Testis (tissue), 3 donors: Measurements from ENCODE around the gene ZBTB12. TPM values are rescaled to one million over a fixed set of nuclear protein-coding genes. Genes with fewer than 3 reads are reported as not detected.
A peak's percentile ranks its signal among the peaks of the same experiment; 100 is the strongest.

Source experiments
- DNase-seq: peaks from one replicate; pipeline ENCODE4 v3.0.0-alpha.2; 2019
- H3K27ac ChIP-seq, 2 donors: fragments of 200-600 bp; sonication (generic); one replicate each; pipeline ENCODE4 v1.5.1; 2019
- H3K27me3 ChIP-seq: fragments of 200-600 bp; sonication (generic); one replicate; pipeline ENCODE4 v1.5.1; 2019
- H3K36me3 ChIP-seq: fragments of 200-600 bp; sonication (generic); one replicate; pipeline ENCODE4 v1.5.1; 2017; ENCODE audit warnings: low read depth; ENCODE audit errors: missing control alignments
- H3K4me1 ChIP-seq: fragments of 200-600 bp; sonication (generic); one replicate; pipeline ENCODE4 v1.5.1; 2019
- H3K4me3 ChIP-seq, 2 donors: fragments of 200-600 bp; sonication (generic); one replicate each; pipeline ENCODE4 v1.5.1; 2017 to 2019
- H3K9me3 ChIP-seq: fragments of 200-600 bp; sonication (generic); one replicate; pipeline ENCODE4 v1.5.1; 2017
- POLR2A ChIP-seq: fragments of 450-650 bp; IDR thresholded peaks from one replicate; pipeline ENCODE4 v1.6.1; 2017; ENCODE audit warnings: antibody characterized with exemption, mild to moderate bottlenecking, moderate library complexity
- WGBS, 2 donors: methylation state at CpG; one replicate each; pipeline ENCODE4 v1.1.5; 2018; 5-methylcytosine and 5-hydroxymethylcytosine counted together
- intact Hi-C: fragments of 100-400 bp; cut with DNase I; formaldehyde crosslinking; loops from one replicate; pipeline ENCODE4 v1.15.1; 2023; ENCODE audit warnings: low total_unique reads
- polyA plus RNA-seq: library from polyadenylated mRNA; stranded (reverse); fragments of 350-450 nt; fragmentation: Illumina TruSeq; extraction: RNeasy Lipid Tissue Mini Kit (QIAGEN cat#74804); gene quantifications from one replicate; pipeline ENCODE4 v1.2.3, GENCODE V29; 2014; ENCODE audit warnings: low read depth, low replicate concordance; ENCODE audit not compliant: insufficient read depth
- total RNA-seq, 2 donors: library from RNA; depleted of rRNA; stranded (reverse); fragments of >200 nt; gene quantifications; one replicate each; pipeline ENCODE4 v1.2.3, GENCODE V29; 2016
- TF ChIP-seq, protein P1 (sequence below), 3 experiments: fragments of 450-650 bp in 2 of 3; fragments of 200-600 bp in 1 of 3; sonication (generic) in 1 of 3; IDR thresholded peaks; one replicate each; pipeline ENCODE4 v1.5.1; 2016 to 2019; ENCODE audit warnings: antibody characterized with exemption in 3 of 3, mild to moderate bottlenecking in 2 of 3, moderate library complexity in 1 of 3

The ZBTB12 gene
- total and polyA plus RNA-seq, 3 donors from 2014 or later = 5.3 to 6.3 (median 5.6) TPM

DNA sequence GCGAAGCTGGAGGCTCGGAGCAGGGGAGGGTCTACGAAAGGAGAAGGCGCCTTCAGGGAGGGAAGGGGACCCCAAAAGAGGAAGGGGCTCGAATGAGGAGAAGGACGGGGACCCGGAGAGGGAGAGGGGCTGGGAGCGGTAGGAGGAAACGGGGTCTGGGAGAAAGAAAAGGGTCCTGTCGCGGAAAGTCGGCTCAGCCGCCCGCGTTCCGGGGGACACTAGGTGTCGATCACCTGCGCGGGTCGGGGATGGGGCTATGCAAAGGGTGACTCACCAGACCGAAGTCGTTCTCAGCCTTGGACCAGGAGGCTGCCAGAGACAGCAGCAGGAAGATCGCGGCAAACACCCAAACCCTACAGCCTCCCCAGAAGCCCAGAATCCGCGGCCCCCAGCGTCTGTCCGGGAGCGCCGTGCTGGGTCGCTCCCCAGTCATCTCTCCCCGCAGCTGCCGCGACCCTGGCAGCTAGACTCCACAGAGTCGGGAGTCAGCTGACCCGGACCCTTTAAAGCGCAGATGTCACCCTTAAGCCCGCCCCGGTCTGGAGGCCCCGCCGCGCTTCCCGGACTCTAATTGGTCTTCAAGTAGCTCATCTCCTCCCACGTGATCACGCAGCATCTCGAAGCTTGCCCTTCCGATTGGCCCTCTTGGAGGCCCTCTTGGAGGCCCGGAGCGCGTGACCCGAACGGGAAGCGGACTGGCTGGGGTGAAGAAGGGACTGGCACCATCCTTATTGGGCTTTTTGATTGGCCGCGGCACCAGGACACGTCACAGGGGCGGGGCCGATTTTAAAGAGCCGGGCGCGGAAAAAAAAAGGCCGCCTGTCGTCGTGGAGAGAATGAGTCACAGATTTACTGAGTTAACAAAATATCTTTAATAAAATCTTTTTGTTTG lies 39.3 kb downstream of the ZBTB12 start, which contains the start of gene NEU1:
NEU1 (minus strand) TSS at position 478 of the 892 bp plus-strand sequence; CDS start at position 433, 45 bp downstream.
- 0 to 1% methylated on average over 59 to 64 of the region's 64 CpGs for WGBS, 2 donors
- TF ChIP-seq, protein P1, sequence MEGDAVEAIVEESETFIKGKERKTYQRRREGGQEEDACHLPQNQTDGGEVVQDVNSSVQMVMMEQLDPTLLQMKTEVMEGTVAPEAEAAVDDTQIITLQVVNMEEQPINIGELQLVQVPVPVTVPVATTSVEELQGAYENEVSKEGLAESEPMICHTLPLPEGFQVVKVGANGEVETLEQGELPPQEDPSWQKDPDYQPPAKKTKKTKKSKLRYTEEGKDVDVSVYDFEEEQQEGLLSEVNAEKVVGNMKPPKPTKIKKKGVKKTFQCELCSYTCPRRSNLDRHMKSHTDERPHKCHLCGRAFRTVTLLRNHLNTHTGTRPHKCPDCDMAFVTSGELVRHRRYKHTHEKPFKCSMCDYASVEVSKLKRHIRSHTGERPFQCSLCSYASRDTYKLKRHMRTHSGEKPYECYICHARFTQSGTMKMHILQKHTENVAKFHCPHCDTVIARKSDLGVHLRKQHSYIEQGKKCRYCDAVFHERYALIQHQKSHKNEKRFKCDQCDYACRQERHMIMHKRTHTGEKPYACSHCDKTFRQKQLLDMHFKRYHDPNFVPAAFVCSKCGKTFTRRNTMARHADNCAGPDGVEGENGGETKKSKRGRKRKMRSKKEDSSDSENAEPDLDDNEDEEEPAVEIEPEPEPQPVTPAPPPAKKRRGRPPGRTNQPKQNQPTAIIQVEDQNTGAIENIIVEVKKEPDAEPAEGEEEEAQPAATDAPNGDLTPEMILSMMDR (IDR thresholded peaks at IDR 0.05) = peak in 1 of 3 experiments; percentile 25
- peak; percentile 97 for TF ChIP-seq POLR2A

DNA sequence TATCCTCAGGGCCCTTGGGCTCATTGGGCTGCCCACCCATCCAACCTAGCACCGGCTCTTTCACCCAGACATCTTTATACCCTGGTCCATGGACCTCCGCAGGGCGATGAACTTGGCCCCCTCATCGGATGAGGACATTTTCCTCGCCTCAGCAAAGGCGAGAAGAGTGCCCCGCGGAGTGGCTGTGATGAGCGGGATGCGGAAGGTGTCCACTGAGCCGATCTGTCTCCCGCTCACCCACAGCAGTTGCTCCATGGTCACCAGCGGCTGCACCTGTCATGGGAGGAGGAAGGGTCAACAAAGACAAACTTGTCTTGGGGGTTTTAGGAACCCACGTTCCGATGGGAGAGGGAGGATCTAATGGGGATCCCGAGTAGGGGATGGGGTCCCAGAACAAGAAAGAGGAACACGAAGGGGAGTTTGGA lies 40.0 kb downstream of the ZBTB12 start:
- Histone ChIP-seq H3K9me3 (no peaks in the 10 kb centered on the region), H3K36me3 (no peaks in the 10 kb centered on the region), H3K4me1 (peaks cover 18% of the 10 kb centered on the region), H3K4me3 (peak overlapping the region; percentile 62 to 88), H3K27me3 (no peaks in the 10 kb centered on the region), H3K27ac (peak overlapping the region; percentile 82 to 93)
- intact Hi-C loops = no loop called here
- 22 to 36% methylated on average over 12 to 17 of the region's 17 CpGs for WGBS, 2 donors
- no peak for TF ChIP-seq POLR2A
- TF ChIP-seq, protein P1 (IDR thresholded peaks at IDR 0.05) = no peak
- DNase-seq = no peak

More for the DNA sequence above, 39.3 kb downstream of the ZBTB12 start, which contains the start of gene NEU1:
- Histone ChIP-seq H3K9me3 (no peaks in the 10 kb centered on the region), H3K27me3 (no peaks in the 10 kb centered on the region), H3K4me1 (peaks cover 18% of the 10 kb centered on the region), H3K27ac (peak within 1 kb of the TSS; percentile 82 to 93), H3K4me3 (peak within 1 kb of the TSS; percentile 62 to 88), H3K36me3 (no peaks in the 10 kb centered on the region)
- DNase-seq = peak; percentile 100
- intact Hi-C loops = no loop called here

DNA sequence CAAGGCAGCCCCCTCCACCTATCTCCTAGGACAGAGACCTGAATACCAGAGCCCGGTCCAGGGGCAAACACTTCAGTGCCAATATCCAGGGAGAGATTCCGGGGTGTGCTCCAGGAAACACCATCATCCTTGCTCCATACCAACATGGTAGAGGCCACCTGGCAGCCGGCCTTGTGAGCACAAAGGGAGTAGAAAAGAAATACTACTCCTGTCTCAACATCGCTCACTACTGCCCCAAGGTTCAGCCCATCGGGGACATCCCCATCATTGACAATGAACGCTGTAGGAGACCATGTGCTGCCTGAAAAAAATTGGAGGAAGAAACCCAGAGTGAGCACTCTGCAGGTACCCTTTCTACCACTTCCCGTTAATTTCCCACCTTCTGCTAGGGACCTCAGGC lies 40.7 kb downstream of the ZBTB12 start:
- TF ChIP-seq, protein P1 (IDR thresholded peaks at IDR 0.05) = no peak
- TF ChIP-seq POLR2A = no peak
- H3K27ac ChIP-seq = no peak overlapping the region
- H3K4me1 ChIP-seq = peaks cover 18% of the 10 kb centered on the region
- H3K9me3 ChIP-seq = no peaks in the 10 kb centered on the region
- DNase-seq = no peak
- no peak overlapping the region for H3K4me3 ChIP-seq
- no peaks in the 10 kb centered on the region for H3K27me3 ChIP-seq
- 82 to 91% methylated on average over 7 of the region's 7 CpGs for WGBS, 2 donors
- H3K36me3 ChIP-seq = no peaks in the 10 kb centered on the region
- intact Hi-C loops = no loop called here

DNA sequence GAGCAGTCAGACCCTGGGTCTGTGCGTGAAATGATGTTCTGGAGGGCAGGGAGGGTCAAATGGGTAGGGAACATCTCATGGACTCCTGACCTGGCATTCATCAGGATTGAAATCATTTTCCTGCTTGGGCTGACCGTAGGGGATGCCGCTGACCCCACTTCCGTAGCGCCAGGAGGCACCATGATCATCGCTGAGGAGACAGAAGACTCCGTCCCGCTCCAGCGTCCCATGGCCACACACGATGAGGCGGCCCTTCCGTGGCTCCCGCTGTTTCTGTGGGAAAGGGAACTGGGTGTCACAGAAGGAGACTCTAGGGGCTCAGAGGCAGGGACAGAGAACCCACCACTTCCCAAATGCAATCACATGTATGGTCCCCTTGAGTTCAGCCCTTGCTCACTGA lies 41.5 kb downstream of the ZBTB12 start:
- Histone ChIP-seq H3K9me3 (no peaks in the 10 kb centered on the region), H3K36me3 (no peaks in the 10 kb centered on the region), H3K27ac (no peak overlapping the region), H3K4me1 (peaks cover 18% of the 10 kb centered on the region), H3K27me3 (no peaks in the 10 kb centered on the region), H3K4me3 (no peak overlapping the region)
- intact Hi-C loops = no loop called here
- WGBS, 2 donors = 90 to 93% methylated on average over 7 to 13 of the region's 13 CpGs
- TF ChIP-seq, protein P1 (IDR thresholded peaks at IDR 0.05) = no peak
- no peak for DNase-seq
